Midbrain (tissue), 1 donor: Measurements from ENCODE around the gene CFAP299.

ENCODE experiments used
- DNase-seq: peaks from one replicate; lab custom pipeline; 2025; lab: John Stamatoyannopoulos, UW

Gene CFAP299

GRCh38 chr4:80447493-80447892 is 112.0 kb downstream of the CFAP299 start:
- DNase-seq = no peak

DNA sequence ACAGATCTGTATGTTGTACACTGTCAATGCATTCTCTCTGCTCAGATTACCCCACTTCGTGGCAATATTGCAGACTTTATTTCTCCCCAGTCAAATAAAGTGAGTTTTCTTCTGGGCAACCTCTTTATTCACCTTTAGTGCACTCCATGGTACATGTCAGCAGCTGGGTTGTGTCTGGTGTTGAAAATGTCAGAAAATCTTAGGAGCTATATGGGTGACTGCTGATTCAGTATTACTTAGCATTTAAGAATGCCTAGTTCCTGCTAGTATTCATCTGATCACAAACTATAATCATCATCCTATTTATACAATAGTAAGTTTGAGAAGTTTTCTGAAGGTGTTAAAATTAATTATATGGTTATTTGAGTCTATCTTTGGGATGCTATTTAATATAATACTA is 112.5 kb downstream of the CFAP299 start:
- no peak for DNase-seq

DNA sequence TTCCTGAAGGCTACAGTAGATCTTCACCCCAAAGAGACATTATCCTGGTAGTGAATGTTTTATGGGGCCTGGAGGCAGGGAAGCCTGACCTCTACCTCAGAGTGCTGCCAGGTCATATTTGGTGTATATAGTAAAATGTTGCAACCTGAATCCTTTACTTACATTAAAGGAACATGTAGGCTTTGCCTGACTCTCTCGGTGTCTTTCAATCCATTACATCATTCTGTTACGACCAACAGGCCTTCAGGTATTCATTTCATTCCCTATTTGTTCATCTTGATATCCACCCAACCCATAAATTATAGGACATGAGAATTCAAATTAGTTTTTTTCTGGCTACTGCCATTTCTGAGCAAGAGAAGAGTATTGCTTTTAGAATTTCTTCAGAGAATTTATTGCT is 116.5 kb downstream of the CFAP299 start:
- no peak for DNase-seq

GRCh38 chr4:80452768-80453167 is 117.2 kb downstream of the CFAP299 start:
- no peak for DNase-seq

GRCh38 chr4:80454040-80454439 is 118.5 kb downstream of the CFAP299 start:
- no peak for DNase-seq

- DNase-seq = no peak
Measured at GRCh38 chr4:80454556-80454955, 119.0 kb downstream of the CFAP299 start.

- DNase-seq = no peak
Measured at GRCh38 chr4:80459918-80460473, 124.5 kb downstream of the CFAP299 start.

DNA sequence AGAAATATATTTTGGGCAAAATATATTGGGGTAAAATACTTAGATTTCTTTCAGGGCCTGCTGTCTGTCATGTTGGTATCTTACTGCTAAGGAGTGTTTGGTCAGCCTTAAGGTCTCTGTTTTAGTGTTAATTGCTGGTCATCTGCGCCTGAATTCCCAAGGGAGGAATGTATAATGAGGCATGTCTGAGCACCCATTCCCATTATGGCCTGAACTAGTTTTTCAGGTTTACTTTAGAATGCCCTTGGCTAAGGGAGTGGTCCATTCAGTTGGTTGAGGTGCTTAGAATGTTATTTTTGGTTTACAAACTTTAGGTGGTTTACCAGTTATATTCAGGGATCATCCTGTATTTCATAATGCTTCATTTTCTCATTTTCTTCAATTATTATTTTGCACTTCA is 125.9 kb downstream of the CFAP299 start:
- DNase-seq = no peak

- DNase-seq = no peak
Measured at GRCh38 chr4:80462621-80463091, 127.1 kb downstream of the CFAP299 start.

GRCh38 chr4:80463509-80463908 is 128.0 kb downstream of the CFAP299 start:
- DNase-seq = no peak

DNA sequence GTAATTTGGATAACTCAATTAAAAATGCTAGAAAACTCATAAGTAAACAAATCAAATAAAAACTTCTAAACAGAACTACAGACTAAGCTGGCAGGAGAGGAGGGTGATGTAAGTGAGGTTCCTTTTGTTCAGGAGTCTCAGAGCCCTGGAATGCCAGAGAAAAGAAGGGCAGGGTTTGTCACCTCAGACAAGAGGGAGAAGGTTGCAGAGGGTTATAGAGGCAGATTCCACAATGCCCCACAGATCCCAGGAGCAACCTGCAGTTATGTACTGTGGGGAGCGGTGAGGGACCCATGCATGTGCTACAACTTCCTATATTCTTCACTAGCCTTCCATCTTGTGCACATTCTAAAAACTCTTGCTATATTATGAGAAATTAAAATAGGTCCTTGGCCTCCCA is 129.7 kb downstream of the CFAP299 start:
- no peak for DNase-seq

GRCh38 chr4:80465736-80466135 is 130.2 kb downstream of the CFAP299 start:
- no peak for DNase-seq

DNA sequence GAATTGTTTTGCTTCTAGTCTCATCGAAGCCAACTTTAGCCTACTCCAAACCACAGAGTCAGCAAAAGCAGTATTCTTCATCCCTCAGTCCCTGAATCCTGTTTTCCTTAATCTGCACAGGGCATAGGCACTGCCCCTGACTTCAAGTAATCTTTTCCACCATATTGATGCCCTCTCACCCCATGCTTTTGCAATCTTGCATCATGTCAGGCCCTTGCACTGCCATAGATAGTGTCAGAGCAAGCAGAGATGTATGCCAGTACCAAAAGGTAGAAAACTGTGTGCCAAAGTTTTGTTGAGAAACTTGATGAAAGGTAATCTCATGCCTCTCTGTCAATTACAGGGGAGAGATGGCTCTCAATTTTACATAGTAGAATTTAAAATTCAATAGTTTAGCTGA is 131.1 kb downstream of the CFAP299 start:
- no peak for DNase-seq

- DNase-seq = no peak
Measured at GRCh38 chr4:80471756-80472155, 136.2 kb downstream of the CFAP299 start.

DNA sequence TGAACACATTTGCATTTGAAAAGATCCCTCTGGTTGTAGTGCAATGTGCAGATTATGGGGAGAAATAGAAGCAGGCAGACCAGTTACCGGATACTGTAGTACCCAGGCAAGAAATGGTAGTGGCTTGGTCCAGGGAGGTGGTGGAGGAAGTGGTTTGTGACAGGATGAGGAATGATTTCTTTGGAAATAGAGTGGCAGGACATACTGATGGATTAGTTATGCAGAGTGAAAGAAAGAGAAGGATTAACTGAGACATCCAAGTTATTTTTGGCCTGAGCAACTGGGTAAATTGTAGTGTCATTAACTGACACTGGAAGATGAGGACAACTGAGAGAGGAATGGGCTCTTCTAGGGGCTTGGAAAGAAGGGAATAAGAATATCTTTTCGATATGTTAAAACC is 139.7 kb downstream of the CFAP299 start:
- DNase-seq = no peak

GRCh38 chr4:80475798-80476197 is 140.3 kb downstream of the CFAP299 start:
- no peak for DNase-seq

GRCh38 chr4:80484712-80485111 is 149.2 kb downstream of the CFAP299 start:
- DNase-seq = no peak

GRCh38 chr4:80486603-80487002 is 151.1 kb downstream of the CFAP299 start:
- no peak for DNase-seq

GRCh38 chr4:80489798-80490197 is 154.3 kb downstream of the CFAP299 start:
- no peak for DNase-seq

- DNase-seq = no peak
Measured at GRCh38 chr4:80492761-80493160, 157.2 kb downstream of the CFAP299 start.

DNA sequence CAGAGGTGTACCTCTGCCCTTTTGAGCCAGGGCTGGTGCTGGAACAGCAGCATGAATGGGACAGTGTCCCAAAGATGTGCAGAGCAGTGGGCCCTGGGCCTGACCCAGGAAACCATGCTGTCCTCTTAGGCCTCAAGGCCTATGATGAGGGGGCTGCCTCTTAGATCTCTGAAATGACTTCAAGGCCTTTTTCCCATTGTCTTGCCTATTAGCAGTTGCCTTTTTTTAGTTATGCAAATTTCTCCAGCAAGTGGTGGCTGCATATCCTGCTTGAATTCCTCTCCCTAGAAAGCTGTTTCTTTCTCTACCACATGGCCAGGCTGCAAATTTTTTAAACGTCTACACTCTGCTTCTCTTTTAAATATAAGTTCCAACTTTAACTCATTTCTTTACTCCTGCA is 160.3 kb downstream of the CFAP299 start:
- no peak for DNase-seq

DNA sequence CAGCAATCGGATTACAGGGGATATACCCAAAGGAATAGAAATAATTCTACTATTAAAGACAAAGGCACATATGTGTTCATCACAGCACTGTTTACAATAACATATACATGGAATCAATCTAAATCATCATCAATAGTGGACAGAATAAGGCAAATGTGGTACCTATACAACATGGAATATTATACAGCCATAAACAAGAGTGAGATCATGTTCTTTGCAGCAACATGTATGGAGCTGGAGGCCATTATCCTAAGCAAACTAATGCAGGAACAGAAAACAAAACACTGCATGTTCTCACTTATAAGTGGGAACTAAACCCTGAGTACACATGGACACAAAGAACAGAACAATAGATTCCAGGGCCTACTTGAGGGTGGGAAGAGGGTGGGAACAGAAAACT is 163.2 kb downstream of the CFAP299 start:
- no peak for DNase-seq

- DNase-seq = no peak
Measured at GRCh38 chr4:80500613-80501012, 165.1 kb downstream of the CFAP299 start.

GRCh38 chr4:80507077-80507476 is 171.5 kb downstream of the CFAP299 start:
- DNase-seq = no peak

DNA sequence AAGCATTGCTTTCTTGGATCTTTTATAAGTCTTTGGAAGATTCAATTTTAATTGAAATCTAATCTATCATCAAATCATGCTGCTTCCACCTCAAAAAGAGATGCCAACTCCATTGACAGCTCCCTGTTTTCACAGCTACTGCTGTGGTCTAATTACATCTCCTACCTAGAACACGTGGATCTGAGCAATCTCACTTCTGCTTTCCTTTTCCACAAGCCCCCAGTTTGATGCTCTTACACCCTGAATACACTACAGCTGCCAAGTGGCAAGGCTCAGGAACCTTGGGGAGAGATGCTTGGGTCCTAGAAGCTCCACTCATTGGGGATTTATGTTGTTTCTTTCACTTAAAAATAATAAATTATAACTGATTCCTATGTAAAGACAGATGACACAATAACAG is 172.0 kb downstream of the CFAP299 start:
- no peak for DNase-seq
